H9 (cell line): ENCODE measurements around the gene ZFYVE28. TPM values are rescaled to one million over a fixed set of nuclear protein-coding genes. Genes with fewer than 3 reads are reported as not detected.

ENCODE experiments used
- DNase-seq: peaks from one replicate; pipeline ENCODE4 v3.0.0-alpha.2; 2017
- H2AFZ ChIP-seq: one replicate; pipeline ENCODE4 v1.6.1; 2013; ENCODE audit warnings: mild to moderate bottlenecking, low read length, control low read depth, moderate library complexity
- H2AK5ac ChIP-seq: 2 replicates; pipeline ENCODE4 v1.6.1; 2013; ENCODE audit warnings: low read length, control low read depth, mixed read lengths; ENCODE audit not compliant: insufficient read length
- H2BK120ac ChIP-seq: one replicate; pipeline ENCODE4 v1.6.1; 2013; ENCODE audit warnings: low read depth, mild to moderate bottlenecking, low read length, control low read depth, inconsistent platforms; ENCODE audit not compliant: poor library complexity, severe bottlenecking
- H2BK12ac ChIP-seq: 2 replicates; pipeline ENCODE4 v1.6.1; 2013; ENCODE audit warnings: low read length, control low read depth, mixed read lengths, low read depth; ENCODE audit not compliant: insufficient read length
- H2BK15ac ChIP-seq: 2 replicates; pipeline ENCODE4 v1.6.1; 2013; ENCODE audit warnings: low read depth, low read length, control low read depth
- H2BK20ac ChIP-seq: one replicate; pipeline ENCODE4 v1.6.1; 2013; ENCODE audit warnings: low read depth, mild to moderate bottlenecking, low read length, control low read depth, inconsistent platforms; ENCODE audit not compliant: poor library complexity, severe bottlenecking
- H2BK5ac ChIP-seq: 2 replicates; pipeline ENCODE4 v1.6.1; 2013; ENCODE audit warnings: low read length, control low read depth, mixed read lengths; ENCODE audit not compliant: insufficient read length
- H3K14ac ChIP-seq: 2 replicates; pipeline ENCODE4 v1.6.1; 2013; ENCODE audit warnings: low read length, control low read depth; ENCODE audit not compliant: insufficient read depth
- H3K18ac ChIP-seq: 2 replicates; pipeline ENCODE4 v1.6.1; 2013; ENCODE audit warnings: low read depth, mild to moderate bottlenecking, mixed read lengths, low read length, control low read depth; ENCODE audit not compliant: insufficient read length
- H3K23ac ChIP-seq: 2 replicates; pipeline ENCODE4 v1.6.1; 2013; ENCODE audit warnings: low read length, control low read depth, mixed read lengths, low read depth; ENCODE audit not compliant: insufficient read length
- H3K23me2 ChIP-seq: 2 replicates; pipeline ENCODE4 v1.6.1; 2013; ENCODE audit warnings: low read depth, mild to moderate bottlenecking, mixed read lengths, low read length, control low read depth; ENCODE audit not compliant: insufficient read length, poor library complexity, severe bottlenecking
- H3K27ac ChIP-seq: 2 replicates; pipeline ENCODE4 v1.5.1; 2013; ENCODE audit warnings: low read length, control low read depth, mixed read lengths, low read depth; ENCODE audit not compliant: insufficient read length
- H3K27me3 ChIP-seq: 2 replicates; pipeline ENCODE4 v1.6.1; 2013; ENCODE audit warnings: low read length, control low read depth, inconsistent platforms; ENCODE audit not compliant: insufficient read depth
- H3K4ac ChIP-seq: 2 replicates; pipeline ENCODE4 v1.6.1; 2013; ENCODE audit warnings: low read depth, mild to moderate bottlenecking, control low read depth, inconsistent platforms, low read length, moderate library complexity
- H3K4me1 ChIP-seq: 2 replicates; pipeline ENCODE4 v1.6.1; 2013; ENCODE audit warnings: low read length, control low read depth, inconsistent platforms; ENCODE audit not compliant: insufficient read depth
- H3K4me2 ChIP-seq: 2 replicates; pipeline ENCODE4 v1.6.1; 2013; ENCODE audit warnings: low read length, control low read depth, mixed read lengths; ENCODE audit not compliant: insufficient read length, insufficient read depth
- H3K56ac ChIP-seq: 2 replicates; pipeline ENCODE4 v1.6.1; 2013; ENCODE audit warnings: low read depth, mild to moderate bottlenecking, mixed read lengths, low read length, control low read depth; ENCODE audit not compliant: insufficient read length
- H3K79me1 ChIP-seq: 2 replicates; pipeline ENCODE4 v1.6.1; 2013; ENCODE audit warnings: low read depth, mild to moderate bottlenecking, moderate library complexity, low read length, control low read depth, inconsistent platforms; ENCODE audit not compliant: insufficient read depth, poor library complexity, severe bottlenecking
- H3K79me2 ChIP-seq: 2 replicates; pipeline ENCODE4 v1.6.1; 2013; ENCODE audit warnings: low read length, control low read depth, inconsistent platforms; ENCODE audit not compliant: insufficient read depth
- H3K9ac ChIP-seq: 2 replicates; pipeline ENCODE4 v1.6.1; 2013; ENCODE audit warnings: low read length, control low read depth, mixed read lengths; ENCODE audit not compliant: insufficient read length; ENCODE audit errors: extremely low read depth
- H3K9me3 ChIP-seq: one replicate; pipeline ENCODE4 v1.6.1; 2013; ENCODE audit warnings: low read depth, low read length, inconsistent platforms; ENCODE audit not compliant: control insufficient read depth
- H3T11ph ChIP-seq: one replicate; pipeline ENCODE4 v1.6.1; 2013; ENCODE audit warnings: mild to moderate bottlenecking, low read length, control low read depth, inconsistent platforms
- H4K20me1 ChIP-seq: one replicate; pipeline ENCODE4 v1.6.1; 2013; ENCODE audit not compliant: control insufficient read depth, insufficient read length, insufficient read depth
- H4K5ac ChIP-seq: 2 replicates; pipeline ENCODE4 v1.6.1; 2013; ENCODE audit warnings: low read depth, mild to moderate bottlenecking, mixed read lengths, low read length, control low read depth; ENCODE audit not compliant: insufficient read length
- H4K8ac ChIP-seq: replicated peaks from 2 replicates; pipeline ENCODE4 v1.6.1; 2013; ENCODE audit warnings: low read length, control low read depth, mixed read lengths, low read depth; ENCODE audit not compliant: insufficient read length
- H4K91ac ChIP-seq: 2 replicates; pipeline ENCODE4 v1.6.1; 2013; ENCODE audit warnings: low read depth, mild to moderate bottlenecking, moderate library complexity, mixed read lengths, low read length, control low read depth; ENCODE audit not compliant: insufficient read length
- H3K27ac Mint-ChIP-seq, 3 experiments: 2 replicates in 2 of 3; 3 replicates in 1 of 3; pipeline ENCODE4 v1.8.0; 2020 to 2021; ENCODE audit warnings: mixed read lengths in 3 of 3, mild to moderate bottlenecking in 1 of 3, moderate library complexity in 1 of 3
- H3K27me3 Mint-ChIP-seq: 2 replicates; pipeline ENCODE4 v1.8.0; 2021; ENCODE audit warnings: low read depth, mild to moderate bottlenecking, moderate library complexity, mixed read lengths
- H3K36me3 Mint-ChIP-seq, 3 experiments: 2 replicates in 2 of 3; 3 replicates in 1 of 3; pipeline ENCODE4 v1.8.0; 2020 to 2021; ENCODE audit warnings: low read depth in 3 of 3, mixed read lengths in 3 of 3; ENCODE audit not compliant: insufficient read depth in 1 of 3
- H3K4me1 Mint-ChIP-seq, 2 experiments: 2 replicates each; pipeline ENCODE4 v1.8.0; 2020; ENCODE audit warnings: mixed read lengths in 2 of 2
- H3K4me3 Mint-ChIP-seq, 2 experiments: 2 replicates in 1 of 2; 3 replicates in 1 of 2; pipeline ENCODE4 v1.8.0; 2020 to 2021; ENCODE audit warnings: mild to moderate bottlenecking in 2 of 2, mixed read lengths in 2 of 2, moderate library complexity in 1 of 2
- H3K9me3 Mint-ChIP-seq, 2 experiments: 2 replicates in 1 of 2; 3 replicates in 1 of 2; pipeline ENCODE4 v1.8.0; 2020; ENCODE audit warnings: mild to moderate bottlenecking in 2 of 2, mixed read lengths in 2 of 2, moderate library complexity in 1 of 2
- CTCF ChIP-seq: fragments of 200-600 bp; sonication (generic); conservative IDR thresholded peaks from 3 replicates; pipeline ENCODE4 v1.8.0; 2021; ENCODE audit warnings: antibody characterized with exemption, mild to moderate bottlenecking
- WGBS: extraction: QIAGEN DNeasy Blood & Tissue Kit; methylation state at CpG from one replicate; pipeline ENCODE4 v1.1.7; 2013; ENCODE audit warnings: missing lambda C conversion rate, low lambda C conversion rate, mixed read lengths; ENCODE audit not compliant: insufficient read length; ENCODE audit errors: extremely low coverage; 5-methylcytosine and 5-hydroxymethylcytosine counted together
- total RNA-seq: library from RNA; stranded (reverse); gene quantifications from 2 replicates; pipeline ENCODE4 v1.2.1, GENCODE V29; 2021

The ZFYVE28 gene
- total RNA-seq, 1 experiment from 2014 or later: 0.98 TPM

DNA sequence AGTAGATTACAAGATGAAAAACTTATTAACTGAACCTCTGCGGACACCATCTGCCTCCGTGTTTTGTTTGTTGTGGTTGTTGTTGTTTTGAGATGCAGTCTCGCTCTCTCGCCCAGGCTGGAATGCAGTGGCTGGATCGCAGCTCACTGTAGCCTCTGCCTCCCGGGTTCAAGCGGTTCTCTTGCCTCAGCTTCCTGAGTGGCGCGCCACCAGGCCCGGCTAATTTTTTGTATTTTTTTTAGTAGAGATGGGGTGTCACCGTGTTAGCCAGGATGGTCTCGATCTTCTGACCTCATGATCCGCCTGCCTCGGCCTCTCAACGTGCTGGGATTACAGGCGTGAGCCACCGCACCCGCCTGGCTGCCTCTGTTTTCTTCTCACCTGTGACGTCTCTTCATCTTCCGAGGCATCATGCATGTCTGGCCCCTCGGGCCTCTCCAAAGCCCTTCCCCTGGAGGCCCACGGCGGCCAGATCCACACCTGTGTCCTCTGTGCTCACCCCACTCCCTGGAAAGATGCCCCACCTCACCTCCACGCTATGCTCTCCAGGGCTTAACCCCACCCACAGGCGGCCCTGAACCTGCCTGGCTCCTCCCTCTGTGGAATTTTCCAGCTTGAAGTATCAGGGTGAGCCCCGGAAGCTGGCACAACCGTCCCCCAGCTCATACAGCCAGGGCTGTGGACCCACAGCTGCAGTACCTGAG lies 79.5 kb downstream of the ZFYVE28 start:
- no peaks in the 10 kb centered on the region; a peak in 1 of 5 replicates for H3K9me3 Mint-ChIP-seq
- Histone ChIP-seq H3K14ac (no peak overlapping the region), H2AFZ (no peak overlapping the region), H4K8ac (no peak overlapping the region), H2BK5ac (no peak overlapping the region), H3K18ac (no peak overlapping the region), H3K4me2 (no peak overlapping the region), H4K91ac (no peak overlapping the region), H2BK15ac (no peak overlapping the region), H4K5ac (no peak overlapping the region), H3K79me2 (no peaks in the 10 kb centered on the region), H3T11ph (no peak overlapping the region), H2BK120ac (no peak overlapping the region), H3K4me1 (no peaks in the 10 kb centered on the region), H3K23me2 (no peaks in the 10 kb centered on the region), H2BK20ac (no peak overlapping the region), H3K27me3 (no peaks in the 10 kb centered on the region), H3K9ac (no peak overlapping the region), H3K4ac (no peak overlapping the region), H3K56ac (no peak overlapping the region), H4K20me1 (no peaks in the 10 kb centered on the region), H3K27ac (no peak overlapping the region), H2AK5ac (no peak overlapping the region), H3K9me3 (no peaks in the 10 kb centered on the region), H2BK12ac (no peak overlapping the region), H3K79me1 (no peaks in the 10 kb centered on the region), H3K23ac (no peak overlapping the region)
- no peaks in the 10 kb centered on the region; a peak in 3 of 7 replicates for H3K36me3 Mint-ChIP-seq
- H3K4me3 Mint-ChIP-seq: peak overlapping the region in 1 of 2 experiments; percentile 20; a peak in 2 of 5 replicates
- no peak for TF ChIP-seq CTCF
- DNase-seq: peak; percentile 5
- WGBS: no CpG with 5 or more reads among the region's 27 CpGs
- H3K4me1 Mint-ChIP-seq: peaks cover 6 to 7% of the 10 kb centered on the region in 2 experiments
- peaks cover 1% of the 10 kb centered on the region; the same call in 1 of the 2 replicates for H3K27me3 Mint-ChIP-seq
- peak overlapping the region in 1 of 3 experiments; percentile 70; a peak in 4 of 7 replicates for H3K27ac Mint-ChIP-seq
